ENCODE results near the gene CHD5. TPM values are rescaled to one million over a fixed set of nuclear protein-coding genes. Genes with fewer than 3 reads are reported as not detected.

Gene CHD5
- polyA plus RNA-seq, 5 donors, result 0.07 to 0.31 (median 0.21) TPM

DNA sequence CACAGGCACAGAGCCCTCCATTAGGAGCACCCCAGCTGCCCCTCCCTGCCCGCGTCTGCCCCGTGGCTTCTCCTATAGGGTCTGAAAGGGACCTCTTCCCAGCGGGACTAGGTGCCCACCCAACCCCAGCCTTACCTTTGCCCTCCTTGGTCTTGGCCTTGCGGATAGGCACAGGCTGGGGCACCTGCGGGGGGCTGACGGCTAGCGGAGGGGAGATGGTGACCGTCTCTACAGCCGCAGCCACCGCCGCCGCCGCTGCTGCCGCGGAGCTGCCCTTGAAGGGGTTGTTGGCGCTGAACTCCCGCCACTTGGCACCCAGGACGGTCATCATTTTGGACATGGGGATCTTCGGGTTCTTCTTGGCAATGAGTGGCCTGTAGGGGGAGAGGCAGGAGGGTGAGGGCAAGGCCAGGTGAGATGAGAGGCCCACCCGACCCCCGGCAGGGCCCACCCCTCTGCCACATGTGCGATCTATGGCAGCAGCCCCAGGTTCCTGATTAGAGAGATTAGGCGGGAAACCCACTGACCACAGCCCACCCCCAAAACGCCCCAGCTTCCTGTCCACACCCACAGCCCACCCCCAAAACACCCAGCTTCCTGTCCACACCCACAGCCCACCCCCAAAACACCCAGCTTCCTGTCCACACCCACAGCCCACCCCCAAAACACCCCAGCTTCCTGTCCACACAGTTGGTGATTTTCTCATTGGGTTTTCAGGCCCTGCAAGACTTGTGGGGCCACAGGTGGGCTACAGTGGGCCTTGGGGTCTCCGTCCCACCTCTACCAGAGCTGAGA lies 25.4 kb downstream of the CHD5 start:
- DNase-seq, result no peak

DNA sequence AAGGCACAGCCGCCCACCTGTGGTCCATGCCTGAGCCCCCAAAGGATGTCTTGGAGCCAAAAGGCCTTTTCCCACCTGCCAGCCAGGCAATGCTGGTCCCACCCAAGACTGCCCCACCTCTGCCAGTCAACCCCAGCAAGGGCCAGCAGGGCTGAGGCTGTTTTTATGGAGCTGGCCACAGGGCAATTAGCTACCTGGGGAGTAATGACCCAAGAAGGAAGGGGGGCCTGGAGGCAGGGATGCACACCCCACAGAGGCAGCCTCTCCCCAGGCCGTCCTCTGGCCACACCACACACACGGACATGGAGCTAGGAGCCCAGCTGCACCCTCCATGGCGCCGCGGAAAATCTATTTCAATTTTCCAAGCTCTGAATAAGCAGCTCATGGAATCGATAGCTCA lies 27.2 kb downstream of the CHD5 start:
- DNase-seq, result no peak

DNA sequence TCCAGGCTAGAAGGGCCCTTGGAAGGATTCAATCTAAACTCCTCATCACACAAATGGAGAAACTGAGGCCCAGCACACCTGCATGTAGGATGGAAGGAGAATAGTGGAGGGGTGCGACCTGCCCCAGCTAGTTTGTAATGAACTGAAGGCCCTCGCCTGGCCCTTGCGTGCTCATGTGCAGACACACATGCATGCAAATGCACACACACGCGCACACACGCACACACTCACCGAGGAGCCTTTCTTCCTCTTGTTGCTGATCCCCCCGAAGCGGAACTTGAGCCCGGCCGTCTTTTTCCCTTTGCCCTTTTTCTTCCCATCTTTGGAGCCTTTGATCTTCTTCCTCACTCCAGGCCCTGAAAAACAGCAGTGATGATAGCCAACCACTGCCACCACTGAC lies 27.9 kb downstream of the CHD5 start:
- no peak for DNase-seq

DNA sequence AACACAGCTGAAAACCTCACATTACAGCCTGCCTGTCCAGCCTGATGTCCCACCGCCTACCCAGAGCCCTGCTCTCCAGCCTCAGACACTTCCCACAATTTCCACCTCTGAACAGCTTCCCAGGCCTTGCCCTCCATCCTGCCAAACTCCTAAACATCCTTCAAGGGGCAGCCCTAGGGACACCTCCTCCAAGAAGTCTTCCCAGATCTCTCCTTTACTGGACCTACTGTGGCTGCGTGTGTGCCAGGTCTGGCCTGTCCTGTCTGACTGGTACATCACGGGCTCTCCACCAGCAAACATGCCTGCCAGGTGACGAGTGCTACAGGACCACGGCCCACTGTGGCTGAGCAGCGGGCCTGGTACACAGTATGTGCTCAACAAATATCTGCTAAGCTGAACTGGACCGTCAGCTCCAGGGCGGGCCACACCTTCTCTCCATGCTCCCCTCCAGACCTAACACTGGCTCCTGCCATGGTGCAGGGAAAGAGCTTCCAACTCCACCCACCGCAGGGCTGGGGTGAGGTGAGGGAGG lies 28.8 kb downstream of the CHD5 start:
- DNase-seq, result no peak

DNA sequence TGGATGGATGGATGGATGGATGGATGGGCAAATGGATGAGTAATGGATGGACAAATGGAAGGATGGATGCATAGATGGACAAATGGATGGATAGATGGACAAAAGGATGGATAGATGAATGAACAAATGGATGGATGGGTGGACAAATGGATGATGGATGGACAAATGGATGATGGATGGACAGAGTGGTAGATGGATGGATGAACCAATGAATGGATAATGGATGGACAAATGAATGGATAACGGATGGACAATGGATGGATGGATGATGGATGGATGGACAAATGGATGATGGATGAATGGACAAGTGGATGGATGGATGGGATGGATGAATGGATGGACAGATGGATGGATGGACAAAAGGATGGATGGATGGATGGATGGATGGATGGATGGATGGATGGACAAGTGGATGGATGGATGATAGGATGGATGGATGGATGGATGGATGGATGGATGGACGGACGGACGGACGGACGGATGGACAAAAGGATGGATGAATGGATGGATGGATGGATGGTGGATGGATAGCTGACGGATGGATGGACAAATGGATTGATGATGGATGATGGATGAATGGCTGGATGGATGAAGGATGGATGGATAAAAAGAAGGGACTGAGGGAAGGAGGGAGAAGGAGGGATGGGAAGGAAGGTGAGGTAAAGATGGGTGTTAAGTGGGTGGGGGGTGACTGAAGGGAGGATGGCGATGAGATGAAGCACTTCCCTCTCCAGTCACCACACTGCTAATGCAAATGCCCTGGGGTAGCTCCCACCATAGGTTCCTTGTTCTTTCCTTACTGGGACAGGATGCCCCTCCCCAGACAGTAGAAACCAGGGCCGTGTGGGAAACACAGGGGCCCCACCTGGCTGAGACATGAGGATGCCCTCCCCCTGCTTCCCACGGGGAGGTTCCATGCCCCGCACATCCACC lies 29.8 kb downstream of the CHD5 start:
- no peak for DNase-seq

GRCh38 chr1:6149597-6149996 lies 30.5 kb downstream of the CHD5 start:
- no peak for DNase-seq

GRCh38 chr1:6148497-6149241 lies 31.5 kb downstream of the CHD5 start:
- no peak for DNase-seq

GRCh38 chr1:6145864-6146410 lies 34.2 kb downstream of the CHD5 start:
- no peak for DNase-seq

- no peak for DNase-seq
These were observed 34.7 kb downstream of the CHD5 start for GRCh38 chr1:6145396-6145750.

DNA sequence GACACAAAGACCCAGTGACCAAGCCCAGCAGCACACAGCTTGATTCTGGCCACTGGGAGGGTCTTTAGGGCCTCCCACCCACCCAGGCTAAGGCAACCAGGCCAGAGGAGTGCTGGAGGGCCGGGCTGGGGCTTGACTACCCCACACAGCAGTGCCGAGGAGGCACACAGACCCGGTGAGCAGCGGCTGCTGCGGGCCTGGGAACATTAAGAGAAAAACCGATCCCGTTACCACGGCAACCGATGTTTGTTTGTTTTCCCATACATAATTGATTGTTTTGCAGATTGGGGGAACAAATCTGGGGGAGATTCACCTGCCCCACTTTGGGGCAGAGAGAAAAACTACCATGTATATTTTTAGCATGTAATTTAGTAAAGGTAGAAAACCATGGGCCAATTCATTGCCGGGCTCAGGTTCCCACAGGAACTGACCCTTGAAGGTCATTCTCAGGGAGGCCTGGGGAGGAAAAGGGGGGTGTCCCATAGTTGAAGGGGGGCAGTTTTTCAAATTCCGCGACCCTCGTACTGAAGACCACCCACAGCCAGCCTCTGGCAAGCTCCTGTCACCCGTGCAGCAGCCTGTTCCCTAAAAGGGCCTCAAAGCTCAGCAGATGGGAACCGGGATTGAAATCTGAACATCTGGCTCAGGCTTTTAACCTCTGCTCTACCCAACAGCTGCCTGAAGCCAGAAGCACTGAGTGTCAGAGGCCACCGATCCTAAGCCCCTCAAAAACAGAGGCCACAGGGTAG lies 35.3 kb downstream of the CHD5 start:
- no peak for DNase-seq

- DNase-seq, result no peak
These were observed 35.9 kb downstream of the CHD5 start for GRCh38 chr1:6144175-6144574.

DNA sequence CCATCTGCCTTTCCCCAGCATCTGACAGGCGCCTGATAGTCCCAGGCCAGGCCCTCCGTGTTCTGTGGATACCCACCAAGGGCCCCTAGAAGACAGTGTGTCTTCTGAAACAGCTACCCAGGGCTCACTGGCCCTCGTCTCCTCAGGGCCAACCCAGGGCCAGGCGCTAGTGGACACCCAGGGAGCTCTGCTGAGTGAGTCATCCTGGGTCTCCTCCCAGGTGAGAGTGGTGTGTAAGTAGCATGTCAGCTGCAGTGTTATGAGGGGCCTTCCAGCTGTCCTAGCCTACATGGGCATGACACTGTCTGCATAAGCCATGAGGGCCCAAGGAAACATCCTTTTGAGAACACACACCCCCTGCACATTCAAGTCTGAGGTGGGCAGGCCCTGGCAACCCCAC lies 36.7 kb downstream of the CHD5 start:
- DNase-seq, result no peak

DNA sequence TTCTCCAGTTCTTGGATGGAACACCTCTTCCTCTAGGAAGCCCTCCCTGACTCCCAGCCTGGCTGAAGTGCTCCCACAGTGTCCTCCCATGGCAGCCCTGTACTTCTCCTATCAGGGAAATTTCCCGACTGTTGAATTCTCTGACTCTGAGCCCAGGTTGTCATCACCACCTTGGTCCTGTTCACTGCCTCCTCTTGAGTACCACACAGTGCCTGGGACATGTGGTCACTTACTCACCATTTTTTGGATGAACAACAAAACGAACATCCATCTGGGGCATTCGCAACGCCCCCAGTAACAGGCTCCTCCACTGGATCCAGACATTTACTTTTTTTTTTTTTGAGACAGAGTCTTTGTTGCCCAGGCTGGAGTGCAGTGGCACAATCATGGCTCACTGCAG lies 37.4 kb downstream of the CHD5 start:
- DNase-seq, result no peak

DNA sequence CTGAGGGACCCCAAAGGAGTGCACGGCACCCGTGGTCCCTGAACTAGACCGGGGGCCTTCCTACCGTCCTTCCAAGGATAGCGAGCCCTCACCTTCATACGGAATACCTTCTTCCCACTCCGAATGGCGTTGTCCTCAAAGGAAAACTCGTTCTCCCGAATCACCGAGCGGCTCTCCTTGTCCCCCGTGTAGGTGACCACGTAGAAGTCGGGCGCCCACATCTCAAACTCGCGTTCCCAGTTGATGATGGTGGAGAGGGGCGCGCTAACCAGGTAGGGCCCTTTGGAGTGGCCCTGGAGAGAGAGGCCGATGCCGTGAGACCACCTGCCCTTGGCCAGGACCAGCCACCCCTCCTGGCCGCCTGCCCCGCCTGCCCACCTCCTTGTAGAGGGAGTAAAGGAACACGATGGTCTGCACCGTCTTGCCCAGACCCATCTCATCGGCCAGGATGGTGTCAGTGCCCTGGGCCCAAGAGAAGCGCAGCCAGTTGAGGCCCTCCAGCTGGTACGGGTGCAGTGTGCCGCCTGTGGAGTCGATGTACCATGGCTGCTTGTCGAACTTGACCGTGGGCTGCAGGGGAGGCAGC lies 38.0 kb downstream of the CHD5 start:
- no peak for DNase-seq

GRCh38 chr1:6141592-6141991 lies 38.5 kb downstream of the CHD5 start:
- peak in 1 of 2 donors; percentile 3 for DNase-seq

GRCh38 chr1:6140413-6140812 lies 39.7 kb downstream of the CHD5 start:
- no peak for DNase-seq

GRCh38 chr1:6137758-6138157 lies 42.4 kb downstream of the CHD5 start:
- no peak for DNase-seq

- no peak for DNase-seq
These were observed 43.5 kb downstream of the CHD5 start for GRCh38 chr1:6136516-6137220.

GRCh38 chr1:6134741-6135510 lies 45.2 kb downstream of the CHD5 start:
- DNase-seq, result no peak
